Subcutaneous adipose tissue (tissue), 4 donors: ENCODE results near the gene DUSP18. TPM values are rescaled to one million over a fixed set of nuclear protein-coding genes. Genes with fewer than 3 reads are reported as not detected.

Experiments used
- total RNA-seq, 4 donors: library from RNA; depleted of rRNA; stranded (reverse); fragments of >200 nt; gene quantifications; one replicate each; pipeline ENCODE4 v1.1.0, GENCODE V29; 2016
- TF ChIP-seq, protein P1 (sequence below): fragments of 450-650 bp; IDR thresholded peaks from one replicate; pipeline ENCODE4 v1.5.1; 2016; ENCODE audit warnings: low read depth, mild to moderate bottlenecking, control low read depth, antibody characterized with exemption, moderate library complexity

DUSP18 gene
- total RNA-seq, 4 donors from 2014 or later: 3.8 to 13.1 (median 7.6) TPM

DNA sequence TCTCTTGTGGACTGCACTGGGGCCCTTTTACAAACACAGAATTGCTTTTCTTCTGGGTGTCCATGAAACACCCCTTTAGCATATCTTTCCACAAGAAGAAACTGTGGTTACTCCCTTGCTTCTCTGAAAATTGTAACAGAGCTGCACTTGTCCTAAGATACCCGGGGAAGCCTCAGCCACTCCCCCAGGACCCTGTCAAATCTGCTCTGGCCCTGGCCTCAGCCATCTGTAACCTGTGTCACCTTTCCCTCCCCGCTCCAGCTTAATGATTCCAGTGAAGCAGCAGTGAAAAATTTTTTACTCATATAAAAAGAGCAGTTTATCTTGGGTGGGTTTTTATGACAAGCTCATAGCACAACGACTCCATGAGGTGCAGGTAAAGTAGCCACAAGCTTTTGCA is 3.4 kb upstream of the DUSP18 start:
- TF ChIP-seq, protein P1, sequence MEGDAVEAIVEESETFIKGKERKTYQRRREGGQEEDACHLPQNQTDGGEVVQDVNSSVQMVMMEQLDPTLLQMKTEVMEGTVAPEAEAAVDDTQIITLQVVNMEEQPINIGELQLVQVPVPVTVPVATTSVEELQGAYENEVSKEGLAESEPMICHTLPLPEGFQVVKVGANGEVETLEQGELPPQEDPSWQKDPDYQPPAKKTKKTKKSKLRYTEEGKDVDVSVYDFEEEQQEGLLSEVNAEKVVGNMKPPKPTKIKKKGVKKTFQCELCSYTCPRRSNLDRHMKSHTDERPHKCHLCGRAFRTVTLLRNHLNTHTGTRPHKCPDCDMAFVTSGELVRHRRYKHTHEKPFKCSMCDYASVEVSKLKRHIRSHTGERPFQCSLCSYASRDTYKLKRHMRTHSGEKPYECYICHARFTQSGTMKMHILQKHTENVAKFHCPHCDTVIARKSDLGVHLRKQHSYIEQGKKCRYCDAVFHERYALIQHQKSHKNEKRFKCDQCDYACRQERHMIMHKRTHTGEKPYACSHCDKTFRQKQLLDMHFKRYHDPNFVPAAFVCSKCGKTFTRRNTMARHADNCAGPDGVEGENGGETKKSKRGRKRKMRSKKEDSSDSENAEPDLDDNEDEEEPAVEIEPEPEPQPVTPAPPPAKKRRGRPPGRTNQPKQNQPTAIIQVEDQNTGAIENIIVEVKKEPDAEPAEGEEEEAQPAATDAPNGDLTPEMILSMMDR: no peak

DNA sequence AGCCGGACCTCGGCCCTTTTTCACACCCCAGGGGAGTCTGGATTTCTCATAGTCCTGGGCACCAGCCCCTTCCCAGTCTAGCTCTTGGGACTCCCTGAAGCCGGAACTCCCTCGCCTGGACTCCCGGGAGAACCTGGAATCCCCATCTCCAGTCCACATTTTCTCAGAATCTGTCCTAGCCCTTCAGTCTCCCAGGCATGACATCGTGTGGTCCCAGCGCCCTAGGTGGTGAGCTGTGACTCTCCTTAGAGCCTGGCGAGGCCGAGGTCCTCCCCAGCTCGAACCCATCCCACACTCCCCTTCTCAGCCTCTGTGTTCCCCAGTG is 673 bp upstream of the DUSP18 start:
- TF ChIP-seq, protein P1: no peak

GRCh38 chr22:30667107-30667493 is 575 bp downstream of the DUSP18 start:
- TF ChIP-seq, protein P1: no peak

DNA sequence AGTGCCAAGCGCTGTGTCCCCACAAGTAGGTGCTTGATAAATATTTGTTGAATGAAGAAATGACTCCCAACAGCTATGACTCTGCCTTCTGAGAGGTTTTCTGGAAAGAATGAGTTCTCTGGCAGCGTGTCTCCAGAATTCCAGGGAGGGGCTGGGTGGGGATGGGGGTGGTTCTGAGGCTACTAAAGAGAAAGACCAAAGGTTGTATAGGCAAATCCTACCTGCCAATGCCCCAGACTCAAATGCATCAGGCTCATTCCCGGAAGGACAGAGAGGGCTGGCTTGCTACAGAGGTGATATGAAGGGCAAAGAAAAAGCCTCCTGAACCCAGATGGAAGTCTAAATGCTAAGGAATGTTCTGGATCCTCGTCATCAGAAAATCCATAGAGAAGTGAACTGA is 1.9 kb downstream of the DUSP18 start:
- TF ChIP-seq, protein P1: no peak

DNA sequence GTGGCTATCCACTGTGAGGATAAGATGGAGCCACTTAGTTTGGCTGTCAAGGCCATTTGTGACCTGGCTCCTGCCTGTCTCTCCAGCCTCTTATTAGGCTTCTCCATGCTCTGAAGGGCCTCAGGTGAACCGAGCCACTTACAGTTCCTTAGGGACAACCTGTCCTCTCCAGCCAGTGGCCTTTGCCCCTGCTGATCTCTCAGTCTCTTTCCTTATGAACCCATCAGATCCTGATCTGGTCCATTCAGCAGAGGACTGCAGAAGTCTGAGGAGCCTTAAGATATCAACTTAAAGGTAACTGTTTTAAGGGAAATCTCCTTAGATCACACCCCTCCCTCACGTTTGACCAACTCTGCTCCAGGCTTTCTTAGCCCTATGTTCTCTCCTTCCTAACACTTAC is 2.4 kb downstream of the DUSP18 start:
- TF ChIP-seq, protein P1: no peak

DNA sequence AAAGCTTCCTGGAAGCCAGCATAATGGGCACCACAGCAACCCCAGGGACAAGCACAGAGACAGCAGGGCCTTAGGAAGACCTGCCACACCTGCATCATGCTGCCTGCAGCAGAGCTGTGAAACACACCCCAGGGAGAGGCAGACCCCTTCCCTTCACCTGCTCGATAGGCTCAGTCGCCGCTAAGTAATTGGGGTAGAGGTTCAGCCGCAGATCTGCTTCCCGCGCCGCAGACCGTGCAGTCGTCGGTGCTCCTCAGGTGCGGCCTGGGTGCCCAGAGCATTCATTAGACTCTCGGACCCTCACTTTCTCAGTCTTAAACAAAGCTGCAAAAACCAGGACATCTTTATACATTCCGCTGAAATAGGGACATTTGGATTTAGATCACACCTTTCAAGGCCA is 2.9 kb downstream of the DUSP18 start:
- TF ChIP-seq, protein P1: no peak

DNA sequence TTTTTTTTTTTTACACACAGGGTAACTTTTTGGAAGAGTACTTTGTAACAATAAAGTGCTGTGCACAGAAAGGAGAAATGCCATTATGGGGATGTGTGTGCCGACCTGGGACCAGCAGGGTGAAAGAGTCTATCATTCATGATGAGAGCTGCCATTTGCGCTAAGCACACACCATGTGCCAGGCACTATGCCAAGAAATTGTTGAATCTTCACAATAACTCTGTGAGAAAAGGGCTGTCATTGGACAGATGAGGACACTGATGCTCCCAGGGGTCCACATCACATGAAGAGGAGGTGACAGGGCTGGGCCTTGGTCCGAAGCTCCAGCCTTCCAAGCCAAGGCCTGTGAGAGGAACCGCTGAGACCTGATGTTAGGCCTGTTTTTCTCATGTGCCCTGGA is 5.6 kb downstream of the DUSP18 start:
- TF ChIP-seq, protein P1: no peak

DNA sequence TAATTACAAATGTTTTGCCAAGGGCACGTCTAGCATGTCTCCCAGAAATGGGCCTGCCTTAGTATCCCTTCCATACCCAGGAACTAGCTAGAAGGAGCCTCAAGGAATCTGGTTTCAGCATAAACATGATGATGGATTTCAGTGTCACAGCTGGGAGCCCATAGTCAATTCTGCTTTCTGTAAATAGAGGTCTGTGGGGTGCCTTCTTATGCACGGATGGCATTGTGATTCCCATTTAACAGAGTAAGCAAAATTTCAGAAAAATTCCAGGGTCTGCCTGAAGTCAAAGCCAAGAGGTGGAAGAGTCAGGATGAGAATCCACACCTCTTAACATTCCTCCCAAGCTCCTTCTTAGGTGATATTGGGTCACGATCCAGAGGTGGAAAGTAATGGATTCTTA is 12.1 kb downstream of the DUSP18 start:
- TF ChIP-seq, protein P1: no peak
